ENCODE data around the gene MAK. TPM values are rescaled to one million over a fixed set of nuclear protein-coding genes. Genes with fewer than 3 reads are reported as not detected.

Gene MAK
- total RNA-seq, 4 donors from 2014 or later, result 0.04 to 0.19 TPM; not detected in 2

GRCh38 chr6:10719296-10719963 lies 118.9 kb downstream of the MAK start:
- H3K4me3 ChIP-seq, result peak overlapping the region; percentile 41 to 69 (median 63)

GRCh38 chr6:10713962-10714361 lies 124.4 kb downstream of the MAK start:
- Histone ChIP-seq H3K4me1 (no peaks in the 10 kb centered on the region), H3K9me3 (peaks cover 0 to 8% (median 0%) of the 10 kb centered on the region in 3 donors), H3K36me3 (peaks cover 0 to 22% (median 6%) of the 10 kb centered on the region in 3 donors), H3K4me3 (no peak overlapping the region), H3K27me3 (no peaks in the 10 kb centered on the region), H3K27ac (no peak overlapping the region)
- DNase-seq, result no peak
- intact Hi-C loops (cut with DNase I), result no loop called here
- 69 to 90% methylated on average over 7 to 8 of the region's 8 CpGs for WGBS, 2 donors
- TF ChIP-seq CTCF (IDR thresholded peaks at IDR 0.05) (no peak), POLR2A (IDR thresholded peaks at IDR 0.05) (no peak)

More at GRCh38 chr6:10719296-10719963, 118.9 kb downstream of the MAK start:
- H3K36me3 ChIP-seq, result no peaks in the 10 kb centered on the region
- intact Hi-C loops (cut with DNase I), result no loop called here
- no peak for DNase-seq
- H3K27ac ChIP-seq, result peak overlapping the region in 3 of 4 donors; percentile 82 to 93 (median 88)
- WGBS, 2 donors, result 70 to 85% methylated on average over 7 to 8 of the region's 8 CpGs
- H3K9me3 ChIP-seq, result peaks cover 0 to 8% (median 0%) of the 10 kb centered on the region in 3 donors
- H3K4me1 ChIP-seq, result peaks cover 5 to 31% (median 8%) of the 10 kb centered on the region in 3 donors
- no peak for TF ChIP-seq CTCF (IDR thresholded peaks at IDR 0.05)
- TF ChIP-seq POLR2A (IDR thresholded peaks at IDR 0.05), result no peak
- no peaks in the 10 kb centered on the region for H3K27me3 ChIP-seq

Small RNAs within 50 kb of the gene (small RNA-seq; reads per million reads assigned to genes)
- gene RNA5SP203, result 0 to 1.1 (median 0.24) reads per million in 4 donors

Other genes with a start within 250 kb of the MAK start
- gene C6orf52, start 143.9 kb downstream of the MAK start, total RNA-seq, result not detected
- gene PAK1IP1, start 143.6 kb downstream of the MAK start, total RNA-seq, result 10 to 100 TPM; 11.4 to 23.6 (median 19.4) TPM
- 100 to 1,000 TPM in 1 of 4 donors, 10 to 100 TPM in 3; 42.8 to 125 (median 69.2) TPM for gene TMEM14C, start 115.5 kb downstream of the MAK start, total RNA-seq
- gene TMEM14B, start 90.7 kb downstream of the MAK start, total RNA-seq, result 10 to 100 TPM; 12.7 to 64.5 (median 47.1) TPM
- not detected for gene GCM2, start 43.5 kb upstream of the MAK start, total RNA-seq
- gene SYCP2L, start 48.5 kb upstream of the MAK start, total RNA-seq, result 1 to 10 TPM in 1 of 4 donors, under 1 TPM in 1, not detected in 2; 0.53 to 1.3 TPM
- gene ELOVL2, start 205.8 kb upstream of the MAK start, total RNA-seq, result under 1 TPM in 3 of 4 donors, not detected in 1; 0.06 to 0.38 (median 0.18) TPM

Data from esophagus squamous epithelium (tissue), 5 donors.